HG03108 (cell line): ENCODE results near the gene DYNC2H1.
A peak's percentile ranks its signal among the peaks of the same experiment; 100 is the strongest.

ENCODE experiments used
- ATAC-seq: cut with Tn5 transposase; IDR thresholded peaks from one replicate; pipeline ENCODE4 v1.9.1; 2021; ENCODE audit warnings: moderate library complexity; ENCODE audit not compliant: unreplicated experiment

The DYNC2H1 gene

DNA sequence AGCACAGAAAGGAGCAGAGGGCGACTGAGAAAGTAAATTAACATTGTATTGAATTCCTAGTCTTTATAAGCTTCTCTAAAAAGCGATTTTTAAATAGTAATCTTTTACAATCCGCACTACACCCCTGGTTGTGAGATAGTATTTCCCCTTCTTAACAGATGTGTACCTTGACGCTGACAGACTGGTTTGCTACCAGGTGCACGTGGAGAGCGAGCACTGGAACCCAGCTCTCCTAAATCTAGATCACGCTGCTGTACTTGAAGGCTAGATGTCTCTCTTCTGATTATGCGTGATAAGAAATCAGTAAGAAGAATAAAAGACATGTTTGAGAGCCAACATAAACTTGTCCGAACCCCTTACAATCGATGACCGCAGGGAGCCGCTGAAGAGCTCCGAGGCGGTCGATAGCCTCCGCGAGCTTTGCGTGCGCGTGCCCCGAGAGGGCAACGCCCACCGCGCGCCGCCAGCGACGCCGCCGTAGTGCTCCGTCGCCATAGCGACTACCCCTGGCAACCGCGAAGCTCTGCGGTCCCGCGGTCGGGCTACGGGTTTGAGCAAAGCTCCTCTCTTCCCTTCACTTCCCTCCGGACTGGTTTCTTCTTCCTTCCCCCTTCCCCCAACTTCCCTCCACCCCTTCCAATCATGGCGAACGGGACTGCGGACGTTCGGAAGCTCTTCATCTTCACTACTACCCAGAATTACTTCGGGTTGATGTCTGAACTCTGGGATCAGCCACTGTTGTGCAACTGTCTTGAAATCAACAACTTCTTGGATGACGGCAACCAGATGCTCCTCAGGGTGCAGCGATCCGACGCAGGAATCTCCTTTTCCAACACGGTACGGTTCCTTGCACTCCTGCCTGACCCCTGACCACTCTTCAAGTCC is at the start of gene DYNC2H1:
DYNC2H1 (plus strand) TSS at position 494 of the 885 bp plus-strand sequence; CDS start at position 643, 149 bp downstream.
- ATAC-seq: peak; percentile 99

DNA sequence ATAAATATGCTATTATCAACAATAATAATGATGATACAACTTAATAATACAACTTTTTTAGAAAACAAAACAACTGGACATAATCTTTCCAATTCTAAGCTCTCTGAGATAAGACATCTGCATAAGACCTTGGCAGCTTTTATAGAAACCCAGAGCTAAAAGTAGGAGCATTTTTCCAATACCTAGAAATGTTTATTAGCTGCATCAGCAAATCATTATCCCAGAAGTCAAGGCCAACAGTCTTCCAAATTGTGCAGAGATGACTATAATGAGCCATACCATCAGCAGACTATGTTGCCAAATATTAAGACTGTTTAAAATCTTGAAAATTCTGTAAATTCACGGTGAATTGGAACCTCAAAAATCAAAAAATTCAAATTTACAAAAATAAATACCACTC is 47.6 kb upstream of the DYNC2H1 start:
- no peak for ATAC-seq

DNA sequence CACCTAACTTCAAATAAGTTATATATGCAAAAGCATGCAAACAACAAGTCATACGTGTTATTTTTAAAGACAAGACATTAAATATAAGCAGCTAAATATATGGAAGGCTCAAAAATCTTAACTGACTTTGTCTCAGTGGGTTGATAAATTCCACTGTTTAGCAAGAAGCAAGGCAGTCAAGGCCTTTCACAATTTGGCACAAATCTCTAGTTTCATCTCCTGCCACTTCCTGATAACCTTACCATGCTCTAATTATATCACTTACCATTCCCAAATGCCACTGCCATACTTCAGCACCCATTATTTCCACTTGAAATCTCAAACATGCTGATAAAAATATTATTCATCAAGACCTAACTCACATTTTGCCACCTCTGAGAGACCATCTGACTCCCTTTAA is 42.1 kb upstream of the DYNC2H1 start:
- no peak for ATAC-seq

DNA sequence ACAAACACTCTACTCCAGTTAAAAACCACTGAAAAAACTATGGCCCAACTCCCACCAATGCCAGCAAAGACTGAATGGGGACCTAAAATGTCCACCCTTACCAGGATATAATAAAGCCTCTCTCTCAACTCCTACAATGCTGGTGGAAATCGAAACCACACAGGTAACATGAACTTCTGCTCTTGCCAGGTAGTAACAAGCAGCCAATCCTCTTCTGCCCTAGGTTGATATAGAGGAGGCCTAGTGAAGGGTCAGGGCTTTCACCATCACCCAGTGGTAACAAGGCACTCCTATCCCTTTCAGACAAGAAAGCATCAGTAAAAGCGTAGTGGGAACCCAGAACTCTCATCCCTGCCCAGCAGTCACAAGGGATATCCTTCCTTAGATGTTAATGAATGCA is 39.9 kb upstream of the DYNC2H1 start:
- no peak for ATAC-seq

GRCh38 chr11:103070142-103070541 is 39.1 kb upstream of the DYNC2H1 start:
- no peak for ATAC-seq

- no peak for ATAC-seq
Observed at GRCh38 chr11:103071008-103071407, 38.2 kb upstream of the DYNC2H1 start.

DNA sequence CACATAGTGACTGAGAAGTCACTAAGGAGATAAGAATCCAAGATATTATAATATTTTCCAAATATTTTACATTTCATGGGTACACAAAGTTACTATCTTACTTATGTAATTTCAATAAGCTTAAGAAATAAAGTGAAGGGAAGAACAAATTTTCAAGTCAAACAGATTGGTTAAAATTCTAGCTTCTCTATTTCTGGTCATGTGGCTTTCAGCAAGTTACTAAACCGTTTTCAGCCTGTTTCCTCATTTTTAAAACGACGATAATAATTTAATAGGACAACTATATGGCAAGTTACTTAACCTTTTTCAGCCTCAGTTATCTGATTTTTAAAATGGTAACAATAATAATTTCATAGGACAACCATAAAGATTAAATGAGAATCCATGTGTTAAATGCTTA is 32.9 kb upstream of the DYNC2H1 start:
- no peak for ATAC-seq

DNA sequence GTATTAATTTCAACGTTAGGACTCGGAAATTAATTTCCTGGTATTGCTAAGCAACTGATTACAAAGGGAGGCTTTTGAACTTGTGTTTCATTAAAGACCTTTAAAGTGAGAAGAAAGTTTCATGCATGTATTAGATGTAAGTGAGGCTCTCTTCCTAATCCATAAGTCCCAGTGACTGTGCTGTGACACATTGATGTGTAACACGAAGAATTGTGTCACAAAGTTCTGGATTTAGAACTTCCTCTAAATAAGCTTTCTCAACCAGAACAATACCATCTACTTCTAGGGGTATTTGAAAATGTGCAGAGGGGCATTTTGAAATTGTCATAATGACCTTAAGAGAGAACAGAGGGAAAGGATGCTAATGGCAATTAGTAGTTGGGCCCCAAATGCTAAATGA is 31.7 kb upstream of the DYNC2H1 start:
- no peak for ATAC-seq

DNA sequence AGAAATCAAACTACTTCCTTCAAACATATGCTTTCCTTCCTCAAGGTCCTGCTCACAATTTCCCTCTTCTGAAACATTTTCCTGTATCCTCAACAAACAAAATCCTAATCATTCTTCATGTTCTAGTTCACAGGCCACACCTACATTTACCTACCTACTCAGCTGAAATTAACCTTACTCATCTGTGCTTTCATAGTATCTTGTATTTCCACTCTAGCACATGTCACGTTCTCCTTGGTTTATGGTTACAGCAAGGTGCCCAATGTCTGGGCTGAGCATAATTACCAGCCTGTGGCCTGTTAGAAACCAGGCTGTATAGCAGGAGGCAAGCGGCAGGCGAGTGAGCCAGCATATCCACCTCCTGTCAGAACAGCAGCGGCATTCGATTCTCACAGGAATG is 30.5 kb upstream of the DYNC2H1 start:
- ATAC-seq: no peak

- no peak for ATAC-seq
Observed at GRCh38 chr11:103079833-103080232, 29.4 kb upstream of the DYNC2H1 start.

GRCh38 chr11:103085758-103086365 is 23.4 kb upstream of the DYNC2H1 start:
- no peak for ATAC-seq

- no peak for ATAC-seq
Observed at GRCh38 chr11:103086461-103086860, 22.8 kb upstream of the DYNC2H1 start.

DNA sequence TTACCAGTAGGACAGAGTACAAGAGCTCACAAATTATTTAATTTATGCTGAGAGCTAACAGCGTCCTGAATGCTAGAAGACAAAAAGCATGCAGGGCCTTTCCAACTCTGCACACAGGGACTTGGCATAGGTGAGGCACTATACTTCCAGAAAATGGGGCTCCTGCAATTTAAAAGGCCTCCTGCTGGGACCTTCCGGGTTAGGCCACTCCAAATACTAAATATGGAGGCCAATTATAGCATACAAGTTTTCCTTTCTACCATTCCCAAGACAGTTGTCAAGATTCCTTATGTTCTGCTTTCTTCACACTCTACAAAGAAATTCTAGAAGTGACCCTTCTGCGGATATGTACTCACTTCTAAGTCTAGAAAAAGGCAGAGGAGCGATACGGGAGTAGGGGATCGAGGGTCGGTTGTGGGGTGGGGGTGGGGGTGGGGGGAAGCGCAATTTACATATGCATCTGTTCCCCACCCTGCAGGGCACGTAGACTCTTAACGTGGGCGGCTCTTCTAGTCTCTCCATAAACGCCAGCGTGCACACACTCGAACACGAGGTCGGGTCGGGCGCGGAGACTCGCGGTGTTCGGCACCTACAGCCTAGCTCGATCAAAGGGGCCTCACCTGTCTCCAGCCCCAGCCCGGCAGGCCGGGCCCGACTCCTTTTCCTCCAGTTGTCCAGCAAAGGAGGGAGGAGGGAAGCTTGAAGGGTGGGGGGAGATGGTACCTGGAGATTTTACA is 18.0 kb upstream of the DYNC2H1 start:
- ATAC-seq: peak; percentile 23

DNA sequence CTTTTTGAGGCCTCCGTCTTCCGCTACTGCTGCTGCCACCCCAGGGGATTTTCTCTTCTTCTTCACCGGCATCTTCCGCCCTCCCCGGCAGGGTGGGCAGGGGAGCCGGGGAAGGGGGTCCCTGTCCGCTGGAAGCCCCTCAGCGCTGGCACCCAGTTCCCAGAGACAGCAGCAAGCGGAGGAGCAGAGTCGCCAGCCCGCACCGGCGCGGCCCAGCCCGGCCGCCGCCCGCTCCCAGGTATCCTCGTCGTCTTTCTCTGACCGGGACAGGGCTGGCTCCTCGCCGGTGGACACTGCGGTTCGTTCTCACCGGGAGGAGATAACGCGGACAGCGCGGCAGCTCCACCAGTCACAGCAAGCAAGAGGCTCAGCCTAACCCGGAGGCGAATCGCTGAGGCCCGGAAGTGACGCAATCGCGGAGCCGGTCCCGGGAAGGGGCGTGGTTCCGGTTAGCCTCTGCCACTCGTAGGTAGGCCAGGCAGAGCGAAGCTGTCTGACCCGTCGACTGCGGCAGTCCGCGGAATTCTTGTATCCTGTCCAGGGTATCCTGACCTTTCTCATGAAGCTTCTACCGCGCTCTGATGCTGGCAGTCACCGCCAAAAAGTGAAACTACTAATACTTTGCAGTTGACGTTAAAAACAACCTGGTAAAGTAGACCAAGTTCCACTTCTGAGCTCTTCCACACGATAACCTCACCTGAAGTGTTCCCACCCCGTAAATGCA is 17.3 kb upstream of the DYNC2H1 start, which contains the start of gene DCUN1D5:
DCUN1D5 (minus strand) TSS at position 360 of the 724 bp plus-strand sequence; CDS start at position 72, 288 bp downstream.
- ATAC-seq: peak; percentile 100

GRCh38 chr11:103097279-103097678 is 11.9 kb upstream of the DYNC2H1 start:
- ATAC-seq: no peak

DNA sequence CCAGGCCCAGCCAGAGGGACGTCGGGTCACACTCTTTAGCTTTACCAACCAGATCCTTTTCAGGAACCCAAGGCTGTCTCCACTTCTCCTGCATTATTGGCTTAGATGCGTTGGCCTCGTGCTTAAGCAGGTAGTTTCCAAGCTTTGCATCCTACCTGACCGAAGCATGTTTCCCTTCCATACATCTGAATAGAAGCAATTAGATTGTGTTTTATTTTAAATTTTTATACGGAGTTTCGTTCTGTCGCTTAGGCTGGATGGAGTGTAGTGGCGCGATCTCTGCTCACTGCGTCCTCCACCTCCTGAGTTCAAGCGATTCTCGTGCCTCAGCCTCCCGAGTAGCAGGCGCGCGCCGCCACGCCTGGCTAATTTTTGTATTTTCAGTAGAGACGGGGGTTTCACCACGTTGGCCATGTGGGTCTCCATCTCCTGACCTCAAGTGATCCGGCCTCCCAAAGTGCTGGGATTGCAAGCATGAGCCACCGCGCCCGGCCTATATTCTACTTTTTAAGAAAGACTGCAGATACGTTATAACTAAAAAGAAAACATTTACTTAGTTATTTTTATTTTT is 677 bp downstream of the DYNC2H1 start:
- peak; percentile 3 for ATAC-seq

DNA sequence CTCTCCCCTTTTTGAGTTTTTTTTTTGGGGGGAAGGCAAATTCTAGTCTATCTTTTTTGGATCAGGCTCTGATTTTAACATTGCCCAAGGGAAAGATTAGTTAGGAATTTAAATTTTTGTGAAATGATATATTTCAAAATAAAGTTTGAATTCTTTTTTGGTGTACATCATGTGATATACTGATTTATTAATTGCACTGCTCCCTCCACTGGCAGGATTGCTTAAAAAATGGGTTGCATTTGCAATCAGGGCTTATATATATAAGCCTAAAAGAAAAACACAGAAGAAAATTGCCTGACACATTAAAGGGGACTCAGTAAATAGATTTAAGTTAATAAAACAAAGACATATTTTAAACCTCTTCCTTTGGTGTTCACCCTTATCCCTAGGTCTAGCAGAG is 1.2 kb downstream of the DYNC2H1 start:
- no peak for ATAC-seq

- no peak for ATAC-seq
Observed at GRCh38 chr11:103111400-103111799, 2.2 kb downstream of the DYNC2H1 start.

GRCh38 chr11:103112364-103112763 is 3.1 kb downstream of the DYNC2H1 start:
- no peak for ATAC-seq

GRCh38 chr11:103114836-103115235 is 5.6 kb downstream of the DYNC2H1 start:
- no peak for ATAC-seq

- ATAC-seq: no peak
Observed at GRCh38 chr11:103125462-103125861, 16.2 kb downstream of the DYNC2H1 start.
